A673 (cell line): Measurements from ENCODE around the gene ERGIC3. TPM values are rescaled to one million over a fixed set of nuclear protein-coding genes. Genes with fewer than 3 reads are reported as not detected.

Source experiments
- Bru-seq: library from RNA; stranded (reverse); fragments of 400-500 nt; gene quantifications from one replicate; lab custom pipeline; 2021; lab: Mats Ljungman, UMichigan
- BruChase-seq, 2 experiments: library from RNA; stranded (reverse); fragments of 400-500 nt; gene quantifications; one replicate each; lab custom pipeline; 2021; lab: Mats Ljungman, UMichigan
- BruUV-seq: library from RNA; stranded (reverse); fragments of 400-500 nt; replicated peaks from 2 replicates; lab custom pipeline; 2021; lab: Mats Ljungman, UMichigan
- CTCF ChIA-PET: fragments of 300-600 bp; sonication (Branson Sonifier 250); formaldehyde crosslinking; loops from one replicate; lab custom pipeline; 2022; ENCODE audit warnings: antibody characterized with exemption; lab: Charles Lee
- POLR2A ChIA-PET: fragments of 300-600 bp; sonication (Branson Sonifier 250); formaldehyde crosslinking; loops from one replicate; lab custom pipeline; 2022; ENCODE audit warnings: antibody characterized with exemption; ENCODE audit not compliant: low non-redundant PET; lab: Charles Lee
- DNase-seq: peaks from one replicate; pipeline ENCODE4 v3.0.0-alpha.2; 2015; ENCODE audit warnings: low spot score
- H3K27ac ChIP-seq: fragments of 200-600 bp; sonication (generic); 2 replicates; pipeline ENCODE4 v1.5.1; 2016; ENCODE audit warnings: mixed run types, low read depth, mild to moderate bottlenecking, mixed read lengths, antibody characterized with exemption, low read length; ENCODE audit not compliant: poor library complexity, severe bottlenecking
- H3K27me3 ChIP-seq: fragments of 200-600 bp; sonication (generic); replicated peaks from 2 replicates; pipeline ENCODE4 v1.6.1; 2017; ENCODE audit warnings: mixed run types, low read depth, mild to moderate bottlenecking, mixed read lengths, antibody characterized with exemption, low read length; ENCODE audit not compliant: insufficient read depth, poor library complexity
- H3K36me3 ChIP-seq: fragments of 200-600 bp; sonication (generic); 2 replicates; pipeline ENCODE4 v1.6.1; 2016; ENCODE audit warnings: mixed run types, mild to moderate bottlenecking, mixed read lengths, antibody characterized with exemption, low read length; ENCODE audit not compliant: insufficient read depth, poor library complexity, severe bottlenecking
- H3K4me1 ChIP-seq: fragments of 200-600 bp; sonication (generic); 2 replicates; pipeline ENCODE4 v1.6.1; 2017; ENCODE audit warnings: mixed run types, mild to moderate bottlenecking, mixed read lengths, antibody characterized with exemption, low read length; ENCODE audit not compliant: insufficient read depth, poor library complexity, severe bottlenecking
- H3K4me3 ChIP-seq: fragments of 200-600 bp; sonication (generic); 2 replicates; pipeline ENCODE4 v1.5.1; 2016; ENCODE audit warnings: low read depth, mixed run types, mild to moderate bottlenecking, mixed read lengths, low read length; ENCODE audit not compliant: poor library complexity, severe bottlenecking
- H3K9me3 ChIP-seq: fragments of 200-600 bp; sonication (generic); 2 replicates; pipeline ENCODE4 v1.6.1; 2016; ENCODE audit warnings: mixed run types, low read depth, mild to moderate bottlenecking, mixed read lengths, antibody characterized with exemption, low read length; ENCODE audit not compliant: poor library complexity, severe bottlenecking
- EZH2 ChIP-seq: fragments of 200-600 bp; sonication (generic); IDR thresholded peaks from 2 replicates; pipeline ENCODE4 v1.6.1; 2017; ENCODE audit warnings: borderline replicate concordance, low read depth, mild to moderate bottlenecking, mixed read lengths, antibody characterized with exemption, low read length; ENCODE audit not compliant: poor library complexity, severe bottlenecking
- intact Hi-C: fragments of 100-400 bp; cut with micrococcal nuclease; formaldehyde crosslinking; loops from one replicate; pipeline ENCODE4 v1.10.0; 2022; ENCODE audit not compliant: unreplicated experiment
- long read RNA-seq: library from polyadenylated mRNA; stranded (forward); transcript quantifications from one replicate; pipeline ENCODE4 v2.0.0, GENCODE V29; 2022
- total RNA-seq: library from RNA; stranded (reverse); gene quantifications from 2 replicates; pipeline ENCODE4 v1.2.3, GENCODE V29; 2021
- TF ChIP-seq, protein P1 (sequence below): fragments of 300-800, 200-600 bp; sonication (generic); conservative IDR thresholded peaks from 2 replicates; pipeline ENCODE4 v1.5.1; 2017; ENCODE audit warnings: low read depth, mild to moderate bottlenecking, antibody characterized with exemption, low read length, moderate library complexity, mixed read lengths

The ERGIC3 gene
- total RNA-seq (256 and 258 TPM in 2 replicates), Bru-seq, nascent RNA (percentile 79 among the genes with signal in this experiment), BruChase-seq, experiment 1, labeled RNA remaining after a 2-hour chase (percentile 89 among the genes with signal in this experiment), BruChase-seq, experiment 2, labeled RNA remaining after a 6-hour chase (percentile 96 among the genes with signal in this experiment)
- long read RNA-seq, transcript ERGIC3-202 (13 exons, 1,359 nt) = major isoform, 322 of 376 reads
- long read RNA-seq, partial matches to known transcripts = 22 of 376 reads
- long read RNA-seq, other reads (novel, unspliced or antisense) = 27 of 376 reads

DNA sequence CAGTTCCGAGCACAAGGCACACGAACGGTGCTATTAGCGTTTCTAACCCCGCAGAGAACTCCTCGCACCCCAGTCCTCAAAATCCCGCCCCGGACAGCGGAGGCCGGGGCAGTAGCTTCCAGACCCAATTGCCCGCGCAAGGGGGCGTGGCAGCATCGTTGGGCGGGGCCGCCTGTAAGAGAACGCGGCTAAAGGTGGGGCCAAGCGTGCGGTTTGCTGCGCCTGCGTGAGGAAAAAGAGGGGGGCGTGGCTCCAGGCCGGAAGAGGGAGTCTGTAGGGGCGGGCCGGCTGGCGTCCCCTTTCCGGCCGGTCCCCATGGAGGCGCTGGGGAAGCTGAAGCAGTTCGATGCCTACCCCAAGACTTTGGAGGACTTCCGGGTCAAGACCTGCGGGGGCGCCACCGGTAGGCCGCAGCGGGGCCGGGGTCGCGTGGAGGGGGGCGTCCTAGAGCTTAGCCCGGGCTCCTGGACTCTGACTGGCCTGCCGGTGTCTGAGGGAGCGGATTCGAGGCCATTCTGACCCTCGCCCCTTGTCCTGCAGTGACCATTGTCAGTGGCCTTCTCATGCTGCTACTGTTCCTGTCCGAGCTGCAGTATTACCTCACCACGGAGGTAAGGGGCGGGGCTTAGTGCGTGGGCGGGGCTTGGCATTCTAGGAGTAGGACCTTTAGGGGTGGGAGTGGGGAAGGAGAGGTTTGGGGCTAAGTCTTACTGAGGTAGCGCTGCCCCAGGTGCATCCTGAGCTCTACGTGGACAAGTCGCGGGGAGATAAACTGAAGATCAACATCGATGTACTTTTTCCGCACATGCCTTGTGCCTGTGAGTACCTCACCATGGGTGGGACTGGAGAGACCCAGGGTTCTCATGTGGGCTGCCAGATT lies at the start of gene ERGIC3:
ERGIC3 (plus strand) TSS at position 296 of the 880 bp plus-strand sequence; CDS start at position 316, 20 bp downstream.
- POLR2A ChIA-PET = interaction anchor here (0.6 kb wide), 1 partner anchor 11 kb away, joined by 7 read pairs; no protein-coding TSS in a partner anchor
- CTCF ChIA-PET = interaction anchor here (0.6 kb wide), 1 partner anchor 20 kb away, joined by 3 read pairs; no protein-coding TSS in a partner anchor
- Histone ChIP-seq H3K27me3 (no peaks in the 10 kb centered on the region), H3K9me3 (no peaks in the 10 kb centered on the region), H3K4me1 (peaks cover 7% of the 10 kb centered on the region), H3K27ac (peak within 1 kb of the TSS; percentile 88), H3K4me3 (peak within 1 kb of the TSS; percentile 84), H3K36me3 (peaks cover 15% of the 10 kb centered on the region)
- intact Hi-C loops = no loop called here
- peak; percentile 98 for DNase-seq
- BruUV-seq = no TSS peak
- TF ChIP-seq, protein P1, sequence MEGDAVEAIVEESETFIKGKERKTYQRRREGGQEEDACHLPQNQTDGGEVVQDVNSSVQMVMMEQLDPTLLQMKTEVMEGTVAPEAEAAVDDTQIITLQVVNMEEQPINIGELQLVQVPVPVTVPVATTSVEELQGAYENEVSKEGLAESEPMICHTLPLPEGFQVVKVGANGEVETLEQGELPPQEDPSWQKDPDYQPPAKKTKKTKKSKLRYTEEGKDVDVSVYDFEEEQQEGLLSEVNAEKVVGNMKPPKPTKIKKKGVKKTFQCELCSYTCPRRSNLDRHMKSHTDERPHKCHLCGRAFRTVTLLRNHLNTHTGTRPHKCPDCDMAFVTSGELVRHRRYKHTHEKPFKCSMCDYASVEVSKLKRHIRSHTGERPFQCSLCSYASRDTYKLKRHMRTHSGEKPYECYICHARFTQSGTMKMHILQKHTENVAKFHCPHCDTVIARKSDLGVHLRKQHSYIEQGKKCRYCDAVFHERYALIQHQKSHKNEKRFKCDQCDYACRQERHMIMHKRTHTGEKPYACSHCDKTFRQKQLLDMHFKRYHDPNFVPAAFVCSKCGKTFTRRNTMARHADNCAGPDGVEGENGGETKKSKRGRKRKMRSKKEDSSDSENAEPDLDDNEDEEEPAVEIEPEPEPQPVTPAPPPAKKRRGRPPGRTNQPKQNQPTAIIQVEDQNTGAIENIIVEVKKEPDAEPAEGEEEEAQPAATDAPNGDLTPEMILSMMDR = no peak
- no peak for TF ChIP-seq EZH2

DNA sequence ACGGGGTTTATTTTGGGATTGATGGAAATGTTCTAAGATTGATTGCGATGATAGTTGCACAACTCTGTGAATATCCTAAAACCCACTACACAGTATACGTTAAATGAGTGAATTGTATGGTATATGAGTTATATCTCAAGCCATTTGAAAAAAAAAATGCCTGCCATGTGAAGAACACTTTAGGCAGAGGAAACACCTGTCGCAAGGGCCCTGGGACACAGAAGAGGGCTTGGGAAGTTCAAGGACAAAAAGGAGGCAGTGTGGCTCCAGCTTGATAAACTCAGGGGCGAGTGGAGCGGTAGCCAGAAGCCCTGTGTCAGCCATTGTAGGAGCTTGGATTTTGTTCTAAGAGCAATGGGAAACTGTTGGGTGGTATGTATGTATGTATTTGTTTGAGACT lies 49.5 kb upstream of the ERGIC3 start:
- POLR2A ChIA-PET = no interaction called here

DNA sequence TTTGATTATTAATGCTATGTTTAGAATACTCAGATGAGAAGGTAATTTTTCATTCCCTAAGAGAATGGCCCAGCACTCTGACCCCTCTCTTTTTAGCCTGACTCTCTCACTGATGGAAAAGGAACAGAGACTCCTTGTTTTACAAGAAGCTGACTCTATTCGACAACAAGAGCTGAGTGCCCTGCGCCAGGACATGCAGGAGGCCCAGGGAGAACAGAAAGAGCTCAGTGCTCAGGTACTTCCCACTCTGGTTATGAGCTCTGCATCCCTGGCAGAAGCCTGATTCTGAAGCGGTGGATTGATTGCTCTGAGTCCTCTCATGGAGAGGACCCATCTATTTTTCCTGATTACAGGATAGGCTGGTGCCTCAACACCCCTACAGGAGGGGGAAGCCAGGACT lies 45.4 kb upstream of the ERGIC3 start:
- no peaks in the 10 kb centered on the region for H3K9me3 ChIP-seq
- H3K4me3 ChIP-seq = no peak overlapping the region
- no TSS peak for BruUV-seq
- intact Hi-C loops = no loop called here
- ChIA-PET CTCF (no interaction called here), POLR2A (no interaction called here)
- peaks cover 80% of the 10 kb centered on the region for H3K36me3 ChIP-seq
- no peak for TF ChIP-seq EZH2
- TF ChIP-seq, protein P1 = no peak
- no peak overlapping the region for H3K27ac ChIP-seq
- DNase-seq = no peak
- no peaks in the 10 kb centered on the region for H3K27me3 ChIP-seq
- H3K4me1 ChIP-seq = no peaks in the 10 kb centered on the region

More for the DNA sequence above, 49.5 kb upstream of the ERGIC3 start:
- no TSS peak for BruUV-seq
- no peak overlapping the region for H3K27ac ChIP-seq
- intact Hi-C loops = no loop called here
- peaks cover 69% of the 10 kb centered on the region for H3K36me3 ChIP-seq
- H3K9me3 ChIP-seq = no peaks in the 10 kb centered on the region
- CTCF ChIA-PET = no interaction called here
- DNase-seq = no peak
- no peak overlapping the region for H3K4me3 ChIP-seq
- TF ChIP-seq, protein P1 = no peak
- no peak for TF ChIP-seq EZH2
- H3K4me1 ChIP-seq = no peaks in the 10 kb centered on the region
- no peaks in the 10 kb centered on the region for H3K27me3 ChIP-seq
